Natural killer cell (primary cell): ENCODE results near the gene BSND. TPM values are rescaled to one million over a fixed set of nuclear protein-coding genes. Genes with fewer than 3 reads are reported as not detected.

Source experiments
- ATAC-seq, 3 donors: fragments of 150-1000 bp in 2 of 3; fragments of 200-7000 bp in 1 of 3; cut with Tn5 transposase; 1 replicate in 1 of 3; 2 replicates in 2 of 3; pipeline ENCODE4 v1.10.0; 2021; ENCODE audit warnings: mild to moderate bottlenecking in 2 of 3, moderate library complexity in 2 of 3
- DNase-seq, 2 donors: peaks; one replicate each; pipeline versions ENCODE4 v3.0.0 to v3.0.0-alpha.2; 2013 to 2021; ENCODE audit warnings: mixed read lengths in 1 of 2
- H3K27ac ChIP-seq: one replicate; pipeline ENCODE4 v1.5.1; 2013; ENCODE audit warnings: mild to moderate bottlenecking, low read length
- H3K27me3 ChIP-seq: one replicate; pipeline ENCODE4 v1.6.1; 2013; ENCODE audit warnings: low read length; ENCODE audit not compliant: control insufficient read depth, insufficient read depth
- H3K36me3 ChIP-seq: one replicate; pipeline ENCODE4 v1.6.1; 2013; ENCODE audit warnings: low read length; ENCODE audit not compliant: control insufficient read depth, insufficient read depth
- H3K4me1 ChIP-seq: one replicate; pipeline ENCODE4 v1.6.1; 2013; ENCODE audit warnings: low read length; ENCODE audit not compliant: control insufficient read depth, insufficient read depth
- H3K4me3 ChIP-seq: one replicate; pipeline ENCODE4 v1.5.1; 2013; ENCODE audit warnings: low read length
- H3K9me3 ChIP-seq: one replicate; pipeline ENCODE4 v1.6.1; 2013; ENCODE audit warnings: low read length; ENCODE audit not compliant: control insufficient read depth, insufficient read depth
- H3K27ac Mint-ChIP-seq, 2 donors: one replicate each; pipeline ENCODE4 v1.8.0; 2022; ENCODE audit warnings: mild to moderate bottlenecking in 2 of 2, mixed read lengths in 2 of 2, moderate library complexity in 1 of 2
- H3K27me3 Mint-ChIP-seq, 2 donors: one replicate each; pipeline ENCODE4 v1.8.0; 2022; ENCODE audit warnings: low read depth in 2 of 2, mixed read lengths in 2 of 2
- H3K36me3 Mint-ChIP-seq: one replicate; pipeline ENCODE4 v1.8.0; 2022; ENCODE audit warnings: mixed read lengths
- H3K4me1 Mint-ChIP-seq, 2 donors: one replicate each; pipeline ENCODE4 v1.8.0; 2022; ENCODE audit warnings: mixed read lengths in 2 of 2
- H3K4me3 Mint-ChIP-seq: one replicate; pipeline ENCODE4 v1.8.0; 2022; ENCODE audit warnings: mild to moderate bottlenecking, moderate library complexity, mixed read lengths
- H3K9me3 Mint-ChIP-seq, 2 donors: one replicate each; pipeline ENCODE4 v1.8.0; 2022; ENCODE audit warnings: mixed read lengths in 2 of 2
- WGBS: methylation state at CpG from one replicate; pipeline ENCODE4 v1.1.7; 2013; ENCODE audit warnings: missing lambda C conversion rate; ENCODE audit not compliant: insufficient coverage; 5-methylcytosine and 5-hydroxymethylcytosine counted together
- intact Hi-C: fragments of 100-400 bp; cut with micrococcal nuclease; formaldehyde crosslinking; loops from one replicate; pipeline ENCODE4 v1.14.2; 2022
- total RNA-seq, 4 donors: library from RNA; stranded (reverse); fragments of 120-200 nt in 1 of 4; gene quantifications; one replicate each; pipeline versions ENCODE4 v1.2.3 to v1.2.4, GENCODE V29; 2013 to 2022
- TF ChIP-seq, protein P1 (sequence below): fragments of 200-600 bp; IDR thresholded peaks from one replicate; pipeline ENCODE4 v1.8.0; 2022; ENCODE audit warnings: antibody characterized with exemption

BSND gene
- total RNA-seq, 3 donors from 2014 or later (not counting 1 experiment from before 2014, with no cell fraction given): not detected

DNA sequence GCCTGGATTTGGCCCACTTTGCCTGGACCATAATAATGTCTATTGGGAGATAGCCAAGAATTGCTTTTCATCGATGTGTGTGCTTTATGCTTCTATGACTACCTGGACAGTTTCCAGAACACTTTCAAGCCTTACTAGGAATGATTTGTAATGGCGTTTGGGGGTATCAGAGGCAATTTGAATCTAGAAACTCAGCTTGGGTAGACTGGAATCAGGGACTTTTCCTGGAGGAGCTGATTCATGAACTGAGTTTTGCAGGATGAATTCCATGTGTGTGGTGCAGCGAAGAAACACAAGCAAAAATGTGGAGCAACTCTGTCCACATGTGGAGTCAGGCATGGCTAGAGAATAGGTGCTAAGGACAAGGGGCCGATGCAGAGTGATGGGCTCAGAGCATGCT, 30.2 kb upstream of the BSND start:
- no peak overlapping the region for H3K4me3 ChIP-seq
- WGBS: 66% methylated on average over 4 of the region's 4 CpGs
- no peak overlapping the region for H3K27ac ChIP-seq
- no peaks in the 10 kb centered on the region for H3K36me3 ChIP-seq
- peaks cover 2% of the 10 kb centered on the region for H3K27me3 ChIP-seq
- peaks cover 12% of the 10 kb centered on the region for H3K4me1 ChIP-seq
- no peaks in the 10 kb centered on the region for H3K9me3 Mint-ChIP-seq
- H3K27ac Mint-ChIP-seq: no peak overlapping the region
- no peaks in the 10 kb centered on the region for H3K9me3 ChIP-seq
- DNase-seq (no peak), ATAC-seq (no peak)
- H3K4me3 Mint-ChIP-seq: no peak overlapping the region
- TF ChIP-seq, protein P1, sequence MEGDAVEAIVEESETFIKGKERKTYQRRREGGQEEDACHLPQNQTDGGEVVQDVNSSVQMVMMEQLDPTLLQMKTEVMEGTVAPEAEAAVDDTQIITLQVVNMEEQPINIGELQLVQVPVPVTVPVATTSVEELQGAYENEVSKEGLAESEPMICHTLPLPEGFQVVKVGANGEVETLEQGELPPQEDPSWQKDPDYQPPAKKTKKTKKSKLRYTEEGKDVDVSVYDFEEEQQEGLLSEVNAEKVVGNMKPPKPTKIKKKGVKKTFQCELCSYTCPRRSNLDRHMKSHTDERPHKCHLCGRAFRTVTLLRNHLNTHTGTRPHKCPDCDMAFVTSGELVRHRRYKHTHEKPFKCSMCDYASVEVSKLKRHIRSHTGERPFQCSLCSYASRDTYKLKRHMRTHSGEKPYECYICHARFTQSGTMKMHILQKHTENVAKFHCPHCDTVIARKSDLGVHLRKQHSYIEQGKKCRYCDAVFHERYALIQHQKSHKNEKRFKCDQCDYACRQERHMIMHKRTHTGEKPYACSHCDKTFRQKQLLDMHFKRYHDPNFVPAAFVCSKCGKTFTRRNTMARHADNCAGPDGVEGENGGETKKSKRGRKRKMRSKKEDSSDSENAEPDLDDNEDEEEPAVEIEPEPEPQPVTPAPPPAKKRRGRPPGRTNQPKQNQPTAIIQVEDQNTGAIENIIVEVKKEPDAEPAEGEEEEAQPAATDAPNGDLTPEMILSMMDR: no peak
- intact Hi-C loops: no loop called here
- peaks cover 12% of the 10 kb centered on the region in 2 donors for H3K4me1 Mint-ChIP-seq
- H3K36me3 Mint-ChIP-seq: no peaks in the 10 kb centered on the region
- H3K27me3 Mint-ChIP-seq: peaks cover 22 to 33% of the 10 kb centered on the region in 2 donors

DNA sequence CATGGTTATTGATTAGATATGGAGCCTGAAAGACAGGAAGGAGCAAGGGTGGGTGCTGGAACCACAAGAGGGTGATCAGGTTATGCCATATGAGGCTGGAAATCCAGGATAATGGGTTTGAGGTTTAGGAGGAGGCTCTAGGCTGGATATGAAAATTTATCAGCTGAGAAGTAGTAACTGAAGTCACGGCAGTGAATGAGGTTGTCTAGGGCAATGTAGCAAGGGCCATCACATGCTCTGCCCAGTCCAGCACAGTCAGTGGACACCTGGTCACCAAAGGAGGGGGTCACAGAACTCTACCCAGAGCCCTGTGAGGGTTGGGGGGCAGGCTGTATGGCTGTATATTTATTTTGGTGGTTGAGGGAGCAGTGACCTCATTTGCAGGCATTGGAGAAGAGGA, 28.9 kb upstream of the BSND start:
- no peaks in the 10 kb centered on the region for H3K36me3 Mint-ChIP-seq
- intact Hi-C loops: no loop called here
- H3K27me3 ChIP-seq: peaks cover 4% of the 10 kb centered on the region
- no peak overlapping the region for H3K4me3 ChIP-seq
- peaks cover 12% of the 10 kb centered on the region for H3K4me1 ChIP-seq
- no peaks in the 10 kb centered on the region for H3K36me3 ChIP-seq
- H3K4me3 Mint-ChIP-seq: no peak overlapping the region
- no peaks in the 10 kb centered on the region for H3K9me3 Mint-ChIP-seq
- no peaks in the 10 kb centered on the region for H3K9me3 ChIP-seq
- H3K27ac Mint-ChIP-seq: no peak overlapping the region
- no peak for DNase-seq
- peaks cover 12% of the 10 kb centered on the region in 2 donors for H3K4me1 Mint-ChIP-seq
- peaks cover 22 to 42% of the 10 kb centered on the region in 2 donors for H3K27me3 Mint-ChIP-seq
- no peak overlapping the region for H3K27ac ChIP-seq
- no peak for ATAC-seq
- WGBS: 94% methylated on average over 1 of the region's 1 CpG
- TF ChIP-seq, protein P1: no peak

DNA sequence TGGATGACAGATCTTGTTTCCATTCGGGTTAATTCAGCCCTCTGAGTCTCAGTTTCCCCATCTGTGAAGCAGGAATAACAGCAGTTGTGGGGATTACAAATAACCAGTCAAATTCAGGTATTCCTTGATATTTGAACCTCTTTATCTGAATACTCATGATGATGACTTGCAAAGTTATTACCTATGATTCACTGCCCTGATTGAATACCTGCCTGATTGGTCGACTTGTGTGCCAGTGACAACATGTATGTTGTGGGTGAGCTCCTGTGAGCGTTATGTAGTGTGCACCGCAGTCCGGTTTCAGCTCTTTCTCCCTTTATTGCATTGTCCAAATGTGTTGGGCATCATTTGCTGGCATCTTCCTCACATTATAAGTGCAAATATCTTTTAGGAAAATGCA, 27.8 kb upstream of the BSND start:
- Mint-ChIP-seq H3K9me3 (no peaks in the 10 kb centered on the region), H3K4me1 (peaks cover 7 to 8% of the 10 kb centered on the region in 2 donors), H3K27ac (no peak overlapping the region), H3K4me3 (no peak overlapping the region), H3K27me3 (peaks cover 28 to 51% of the 10 kb centered on the region in 2 donors), H3K36me3 (no peaks in the 10 kb centered on the region)
- no peak overlapping the region for H3K4me3 ChIP-seq
- peaks cover 4% of the 10 kb centered on the region for H3K27me3 ChIP-seq
- whole genome bisulfite sequencing: 87% methylated on average over 3 of the region's 5 CpGs
- intact Hi-C loops: no loop called here
- H3K9me3 ChIP-seq: no peaks in the 10 kb centered on the region
- TF ChIP-seq, protein P1: no peak
- H3K4me1 ChIP-seq: peaks cover 4% of the 10 kb centered on the region
- no peaks in the 10 kb centered on the region for H3K36me3 ChIP-seq
- DNase-seq (no peak), ATAC-seq (no peak)
- no peak overlapping the region for H3K27ac ChIP-seq

DNA sequence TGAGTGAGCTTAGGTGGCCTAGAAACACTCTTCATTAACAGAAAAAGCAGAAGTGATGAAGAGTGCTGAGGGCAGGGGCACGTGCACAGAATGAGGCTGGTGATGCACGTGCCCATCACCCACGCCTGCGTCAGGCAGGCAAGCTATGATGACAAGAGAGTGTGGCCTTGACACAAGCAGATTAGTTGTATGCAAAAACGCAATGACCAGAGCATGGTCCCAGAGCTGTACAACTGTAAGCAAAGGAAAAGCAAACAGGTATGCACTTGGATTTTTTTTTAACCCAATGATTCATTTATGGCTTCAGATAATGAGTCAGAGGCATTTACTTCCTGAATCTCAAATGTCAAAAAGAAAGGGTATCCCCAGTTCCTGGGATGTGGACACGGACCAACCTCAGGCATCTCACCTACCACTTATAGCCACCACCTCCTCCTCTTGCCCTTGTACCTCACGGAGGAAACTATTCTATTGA, 27.4 kb upstream of the BSND start:
- peaks cover 4% of the 10 kb centered on the region for H3K27me3 ChIP-seq
- DNase-seq: no peak
- no peaks in the 10 kb centered on the region for H3K9me3 Mint-ChIP-seq
- intact Hi-C loops: no loop called here
- no peaks in the 10 kb centered on the region for H3K9me3 ChIP-seq
- no peak for ATAC-seq
- no peaks in the 10 kb centered on the region for H3K36me3 ChIP-seq
- H3K27me3 Mint-ChIP-seq: peaks cover 26 to 52% of the 10 kb centered on the region in 2 donors
- H3K27ac Mint-ChIP-seq: no peak overlapping the region
- TF ChIP-seq, protein P1: no peak
- H3K4me3 Mint-ChIP-seq: no peak overlapping the region
- H3K27ac ChIP-seq: no peak overlapping the region
- WGBS: 64% methylated on average over 5 of the region's 7 CpGs
- H3K4me1 Mint-ChIP-seq: peaks cover 2 to 4% of the 10 kb centered on the region in 2 donors
- H3K4me1 ChIP-seq: no peaks in the 10 kb centered on the region
- no peak overlapping the region for H3K4me3 ChIP-seq
- H3K36me3 Mint-ChIP-seq: no peaks in the 10 kb centered on the region
